Brain microvascular endothelial cell (primary cell): Measurements from ENCODE around the gene PAN3.

Experiments
- DNase-seq: peaks from one replicate; pipeline ENCODE4 v3.0.0-alpha.2; 2020
- H3K27ac ChIP-seq: fragments of 250-450 bp; sonication (Bioruptor Pico); 2 replicates; pipeline ENCODE4 v1.5.1; 2020; ENCODE audit warnings: mild to moderate bottlenecking, moderate library complexity
- H3K27me3 ChIP-seq: fragments of 250-450 bp; sonication (Bioruptor Pico); replicated peaks from 2 replicates; pipeline ENCODE4 v1.5.1; 2020; ENCODE audit warnings: mild to moderate bottlenecking
- H3K36me3 ChIP-seq: fragments of 250-450 bp; sonication (Bioruptor Pico); replicated peaks from 2 replicates; pipeline ENCODE4 v1.5.1; 2020; ENCODE audit warnings: mild to moderate bottlenecking
- H3K4me3 ChIP-seq: 2 replicates; pipeline ENCODE4 v1.5.1; 2011; ENCODE audit warnings: low read depth, mild to moderate bottlenecking, control low read depth, low read length, moderate library complexity
- CTCF ChIP-seq: IDR thresholded peaks from 2 replicates; pipeline ENCODE4 v1.5.1; 2011; ENCODE audit warnings: low read depth, mild to moderate bottlenecking, moderate library complexity, low read length, control low read depth, inconsistent platforms; ENCODE audit errors: missing control alignments
- in situ Hi-C: cut with HindIII; loops from 2 replicates; pipeline ENCODE4 v1.10.0; 2017; ENCODE audit warnings: low sequenced_read_pairs, low pct_ligation_motif_present

PAN3 gene

GRCh38 chr13:28297341-28297740 lies 159.0 kb downstream of the PAN3 start:
- H3K27me3 ChIP-seq, result no peaks in the 10 kb centered on the region
- peak; percentile 42 for DNase-seq
- peaks cover 7% of the 10 kb centered on the region for H3K36me3 ChIP-seq
- no peak overlapping the region for H3K4me3 ChIP-seq
- TF ChIP-seq CTCF, result no peak
- in situ Hi-C loops, result no loop called here
- no peak overlapping the region for H3K27ac ChIP-seq

GRCh38 chr13:28299916-28300315 lies 161.6 kb downstream of the PAN3 start:
- in situ Hi-C loops, result loop anchor here (25.0 kb wide), 1 partner anchor 337 kb away; no protein-coding TSS in a partner anchor
- H3K4me3 ChIP-seq, result no peak overlapping the region
- H3K27ac ChIP-seq, result no peak overlapping the region
- H3K36me3 ChIP-seq, result no peaks in the 10 kb centered on the region
- TF ChIP-seq CTCF, result no peak
- H3K27me3 ChIP-seq, result no peaks in the 10 kb centered on the region
- no peak for DNase-seq

- no peak overlapping the region for H3K27ac ChIP-seq
- DNase-seq, result no peak
- H3K4me3 ChIP-seq, result no peak overlapping the region
- TF ChIP-seq CTCF, result no peak
- no peaks in the 10 kb centered on the region for H3K36me3 ChIP-seq
- no peaks in the 10 kb centered on the region for H3K27me3 ChIP-seq
- in situ Hi-C loops, result loop anchor here (25.0 kb wide), 1 partner anchor 335 kb away; no protein-coding TSS in a partner anchor
These were observed 163.5 kb downstream of the PAN3 start for GRCh38 chr13:28301839-28302238.

GRCh38 chr13:28306325-28306724 lies 168.0 kb downstream of the PAN3 start:
- TF ChIP-seq CTCF, result no peak
- DNase-seq, result no peak
- in situ Hi-C loops, result loop anchor here (25.0 kb wide), 1 partner anchor 331 kb away; no protein-coding TSS in a partner anchor
- Histone ChIP-seq H3K4me3 (no peak overlapping the region), H3K27me3 (no peaks in the 10 kb centered on the region), H3K27ac (no peak overlapping the region), H3K36me3 (no peaks in the 10 kb centered on the region)

GRCh38 chr13:28313579-28313978 lies 175.2 kb downstream of the PAN3 start:
- peak; percentile 47 for DNase-seq
- peak; percentile 63 for TF ChIP-seq CTCF
- Histone ChIP-seq H3K27me3 (no peaks in the 10 kb centered on the region), H3K27ac (no peak overlapping the region), H3K4me3 (no peak overlapping the region), H3K36me3 (no peaks in the 10 kb centered on the region)
- in situ Hi-C loops, result loop anchor here (25.0 kb wide), 1 partner anchor 324 kb away; no protein-coding TSS in a partner anchor

GRCh38 chr13:28314879-28315278 lies 176.5 kb downstream of the PAN3 start:
- DNase-seq, result no peak
- no peak for TF ChIP-seq CTCF
- no peak overlapping the region for H3K4me3 ChIP-seq
- no peaks in the 10 kb centered on the region for H3K36me3 ChIP-seq
- H3K27me3 ChIP-seq, result no peaks in the 10 kb centered on the region
- in situ Hi-C loops, result loop anchor here (25.0 kb wide), 1 partner anchor 322 kb away; no protein-coding TSS in a partner anchor
- H3K27ac ChIP-seq, result no peak overlapping the region
